ENCODE measurements around the gene SLC25A38.
"Not testable (repeated sequence)": the region's sequence is repeated elsewhere in the genome, so short reads cannot be mapped to it uniquely, and the experiment has no call there.

The SLC25A38 gene

GRCh38 chr3:39383045-39383880, at the start of gene SLC25A38:
TSS of gene SLC25A38 (plus strand) at chr3:39383370. CDS start at chr3:39383725, 355 bp downstream.
- H3K4me3 ChIP-seq = peak within 1 kb of the TSS; percentile 57 to 90 (median 80)
- H3K27ac ChIP-seq = peak within 1 kb of the TSS; percentile 63 to 94 (median 85)

GRCh38 chr3:39333607-39334006, 49.6 kb upstream of the SLC25A38 start:
- Histone ChIP-seq H3K27ac (no peak overlapping the region), H3K4me3 (no peak overlapping the region)

GRCh38 chr3:39334205-39334604, 49.0 kb upstream of the SLC25A38 start:
- H3K4me3 ChIP-seq = no peak overlapping the region
- H3K27ac ChIP-seq = no peak overlapping the region

- no peak overlapping the region for H3K4me3 ChIP-seq
- no peak overlapping the region for H3K27ac ChIP-seq
Measured at GRCh38 chr3:39338201-39338600, 45.0 kb upstream of the SLC25A38 start.

- no peak overlapping the region for H3K27ac ChIP-seq
Measured at GRCh38 chr3:39339086-39339485, 44.1 kb upstream of the SLC25A38 start.

GRCh38 chr3:39343076-39343717, 40.0 kb upstream of the SLC25A38 start:
- Histone ChIP-seq H3K27ac (no peak overlapping the region), H3K4me3 (no peak overlapping the region)

More at GRCh38 chr3:39339086-39339485, 44.1 kb upstream of the SLC25A38 start:
- H3K4me3 ChIP-seq = no peak overlapping the region

GRCh38 chr3:39343760-39344159, 39.4 kb upstream of the SLC25A38 start:
- Histone ChIP-seq H3K27ac (no peak overlapping the region), H3K4me3 (no peak overlapping the region)

- Histone ChIP-seq H3K27ac (no peak overlapping the region), H3K4me3 (no peak overlapping the region)
Measured at GRCh38 chr3:39344746-39345344, 38.3 kb upstream of the SLC25A38 start.

GRCh38 chr3:39346785-39347585, 36.2 kb upstream of the SLC25A38 start:
- H3K4me3 ChIP-seq = no peak overlapping the region
- H3K27ac ChIP-seq = no peak overlapping the region

GRCh38 chr3:39347586-39347876, 35.6 kb upstream of the SLC25A38 start:
- H3K4me3 ChIP-seq = no peak overlapping the region
- no peak overlapping the region for H3K27ac ChIP-seq

- Histone ChIP-seq H3K27ac (no peak overlapping the region), H3K4me3 (no peak overlapping the region)
Measured at GRCh38 chr3:39349080-39349479, 34.1 kb upstream of the SLC25A38 start.

GRCh38 chr3:39350714-39351113, 32.5 kb upstream of the SLC25A38 start:
- no peak overlapping the region for H3K4me3 ChIP-seq
- no peak overlapping the region for H3K27ac ChIP-seq

GRCh38 chr3:39351134-39351533, 32.0 kb upstream of the SLC25A38 start:
- H3K27ac ChIP-seq, H3K4me3 ChIP-seq: not testable (repeated sequence)

GRCh38 chr3:39353168-39353927, 29.8 kb upstream of the SLC25A38 start:
- not testable (repeated sequence) for H3K27ac ChIP-seq, H3K4me3 ChIP-seq

GRCh38 chr3:39358333-39358732, 24.8 kb upstream of the SLC25A38 start:
- no peak overlapping the region for H3K27ac ChIP-seq
- H3K4me3 ChIP-seq = no peak overlapping the region

- Histone ChIP-seq H3K4me3 (no peak overlapping the region), H3K27ac (peak overlapping the region in 5 of 21 experiments; percentile 18 to 69 (median 55))
Measured at GRCh38 chr3:39361252-39361927, 21.8 kb upstream of the SLC25A38 start.

- peak overlapping the region in 5 of 21 experiments; percentile 18 to 69 (median 55) for H3K27ac ChIP-seq
- H3K4me3 ChIP-seq = no peak overlapping the region
Measured at GRCh38 chr3:39362192-39362591, 21.0 kb upstream of the SLC25A38 start.

- H3K4me3 ChIP-seq = no peak overlapping the region
- peak overlapping the region in 3 of 21 experiments; percentile 34 to 69 (median 55) for H3K27ac ChIP-seq
Measured at GRCh38 chr3:39362812-39363211, 20.4 kb upstream of the SLC25A38 start.

GRCh38 chr3:39370450-39370849, 12.7 kb upstream of the SLC25A38 start:
- not testable (repeated sequence) for H3K4me3 ChIP-seq, H3K27ac ChIP-seq

Measured in skin epidermis (tissue), 12 donors.